Vagina (tissue), 2 donors: ENCODE results near the gene TIMP3. TPM values are rescaled to one million over a fixed set of nuclear protein-coding genes. Genes with fewer than 3 reads are reported as not detected.

Experiments
- DNase-seq, 2 donors: peaks; one replicate each; pipeline ENCODE4 v3.0.0-alpha.2; 2017; ENCODE audit errors: extremely low spot score in 2 of 2
- H3K27ac ChIP-seq: fragments of 200-600 bp; sonication (generic); one replicate; pipeline ENCODE4 v1.5.1; 2019
- H3K27me3 ChIP-seq: fragments of 200-600 bp; sonication (generic); one replicate; pipeline ENCODE4 v1.5.1; 2019
- H3K36me3 ChIP-seq, 2 donors: fragments of 200-600 bp; sonication (generic); one replicate each; pipeline ENCODE4 v1.5.1; 2017 to 2019
- H3K4me1 ChIP-seq: fragments of 200-600 bp; sonication (generic); one replicate; pipeline ENCODE4 v1.5.1; 2019
- H3K4me3 ChIP-seq, 2 donors: fragments of 200-600 bp; sonication (generic); 1 replicate in 1 of 2; 2 replicates in 1 of 2; pipeline ENCODE4 v1.5.1; 2016 to 2019
- H3K9me3 ChIP-seq: fragments of 200-600 bp; sonication (generic); one replicate; pipeline ENCODE4 v1.5.1; 2019
- CTCF ChIP-seq, 3 experiments: fragments of 450-650 bp in 2 of 3; fragments of 200-600 bp in 1 of 3; sonication (generic) in 1 of 3; IDR thresholded peaks; one replicate each; pipeline ENCODE4 v1.5.1; 2017 to 2019; ENCODE audit warnings: antibody characterized with exemption in 3 of 3, mild to moderate bottlenecking in 2 of 3, moderate library complexity in 2 of 3
- POLR2A ChIP-seq, 2 donors: fragments of 450-650 bp; IDR thresholded peaks; one replicate each; pipeline ENCODE4 v1.6.1; 2017; ENCODE audit warnings: antibody characterized with exemption in 2 of 2, mild to moderate bottlenecking in 2 of 2, moderate library complexity in 2 of 2
- POLR2AphosphoS5 ChIP-seq, 2 donors: sonication (generic); formaldehyde crosslinking; IDR thresholded peaks; one replicate each; pipeline ENCODE4 v1.9.0; 2017; ENCODE audit warnings: antibody characterized with exemption in 2 of 2, mild to moderate bottlenecking in 2 of 2, low read depth in 1 of 2; ENCODE audit not compliant: insufficient read depth in 1 of 2
- intact Hi-C: fragments of 100-400 bp; cut with DNase I; formaldehyde crosslinking; loops from one replicate; pipeline ENCODE4 v1.15.1; 2023
- total RNA-seq: library from RNA; depleted of rRNA; stranded (reverse); fragments of >200 nt; gene quantifications from one replicate; pipeline ENCODE4 v1.2.3, GENCODE V29; 2016

The TIMP3 gene
- total RNA-seq, 1 donor from 2014 or later = 262 TPM

DNA sequence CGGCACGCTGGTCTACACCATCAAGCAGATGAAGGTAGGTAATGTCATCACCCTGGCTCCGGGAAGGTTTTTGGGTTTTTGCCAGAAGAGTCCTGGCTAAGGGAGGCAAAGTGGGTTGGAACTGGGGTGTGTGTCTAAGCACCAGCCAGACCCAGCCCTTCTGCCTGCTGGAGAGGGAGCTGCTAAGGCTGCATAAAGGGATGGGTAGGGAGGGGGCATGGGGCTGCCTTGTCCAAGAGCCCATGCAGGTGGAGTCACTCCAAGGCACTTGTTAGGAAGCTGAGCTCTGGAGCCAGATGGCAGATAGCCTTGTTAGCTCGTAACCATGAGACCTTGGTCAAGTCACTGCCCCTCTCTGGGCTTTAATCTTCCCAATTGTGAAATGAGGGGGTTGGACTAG is 48.0 kb downstream of the TIMP3 start:
- Histone ChIP-seq H3K36me3 (peaks cover 0 to 30% of the 10 kb centered on the region in 2 donors), H3K4me1 (peaks cover 93% of the 10 kb centered on the region), H3K4me3 (no peak overlapping the region), H3K27me3 (no peaks in the 10 kb centered on the region), H3K27ac (peak overlapping the region; percentile 94), H3K9me3 (no peaks in the 10 kb centered on the region)
- TF ChIP-seq POLR2A (IDR thresholded peaks at IDR 0.05) = no peak
- peak in 1 of 2 donors; percentile 8 for TF ChIP-seq POLR2AphosphoS5 (IDR thresholded peaks at IDR 0.05; ENCODE audit: insufficient read depth in 1 of 2, low read depth in 1 of 2)
- intact Hi-C loops = no loop called here
- DNase-seq = no peak

GRCh38 chr22:32850157-32850556 is 48.7 kb downstream of the TIMP3 start:
- H3K4me3 ChIP-seq = no peak overlapping the region
- no peaks in the 10 kb centered on the region for H3K9me3 ChIP-seq
- H3K27me3 ChIP-seq = no peaks in the 10 kb centered on the region
- H3K4me1 ChIP-seq = peaks cover 86% of the 10 kb centered on the region
- intact Hi-C loops = loop anchor here (5.0 kb wide), 1 partner anchor 48 kb away; the partner anchor contains the start of gene TIMP3
- DNase-seq = no peak
- TF ChIP-seq POLR2AphosphoS5 (IDR thresholded peaks at IDR 0.05; ENCODE audit: insufficient read depth in 1 of 2, low read depth in 1 of 2) (no peak), POLR2A (IDR thresholded peaks at IDR 0.05) (no peak)
- peaks cover 0 to 37% of the 10 kb centered on the region in 2 donors for H3K36me3 ChIP-seq
- peak overlapping the region; percentile 94 for H3K27ac ChIP-seq

- Histone ChIP-seq H3K4me1 (peaks cover 79% of the 10 kb centered on the region), H3K27ac (peak overlapping the region; percentile 94), H3K36me3 (peaks cover 0 to 39% of the 10 kb centered on the region in 2 donors), H3K9me3 (no peaks in the 10 kb centered on the region), H3K27me3 (no peaks in the 10 kb centered on the region), H3K4me3 (no peak overlapping the region)
- peak; percentile 55 to 78 for TF ChIP-seq POLR2AphosphoS5 (IDR thresholded peaks at IDR 0.05; ENCODE audit: insufficient read depth in 1 of 2, low read depth in 1 of 2)
- no peak for TF ChIP-seq CTCF (IDR thresholded peaks at IDR 0.05)
- TF ChIP-seq POLR2A (IDR thresholded peaks at IDR 0.05) = no peak
- intact Hi-C loops = loop anchor here (5.0 kb wide), 1 partner anchor 49 kb away; the partner anchor contains the start of gene TIMP3
- no peak for DNase-seq
These were observed 49.3 kb downstream of the TIMP3 start for GRCh38 chr22:32850591-32851517.

GRCh38 chr22:32852395-32853251 is 51.1 kb downstream of the TIMP3 start:
- Histone ChIP-seq H3K27me3 (no peaks in the 10 kb centered on the region), H3K4me3 (no peak overlapping the region), H3K27ac (peak overlapping the region; percentile 94), H3K36me3 (peaks cover 0 to 46% of the 10 kb centered on the region in 2 donors), H3K9me3 (no peaks in the 10 kb centered on the region), H3K4me1 (peaks cover 62% of the 10 kb centered on the region)
- TF ChIP-seq POLR2AphosphoS5 (IDR thresholded peaks at IDR 0.05; ENCODE audit: insufficient read depth in 1 of 2, low read depth in 1 of 2) (peak in 1 of 2 donors; percentile 64), POLR2A (IDR thresholded peaks at IDR 0.05) (no peak), CTCF (IDR thresholded peaks at IDR 0.05) (no peak)
- intact Hi-C loops = loop anchor here (1.0 to 5.0 kb wide), 2 partner anchors 28 to 50 kb away; partner anchors contain the start of gene TIMP3
- DNase-seq = no peak

GRCh38 chr22:32853662-32854061 is 52.2 kb downstream of the TIMP3 start:
- Histone ChIP-seq H3K9me3 (no peaks in the 10 kb centered on the region), H3K27ac (peak overlapping the region; percentile 94), H3K27me3 (no peaks in the 10 kb centered on the region), H3K36me3 (peaks cover 0 to 54% of the 10 kb centered on the region in 2 donors), H3K4me1 (peaks cover 56% of the 10 kb centered on the region), H3K4me3 (no peak overlapping the region)
- DNase-seq = no peak
- TF ChIP-seq POLR2AphosphoS5 (IDR thresholded peaks at IDR 0.05; ENCODE audit: insufficient read depth in 1 of 2, low read depth in 1 of 2) (no peak), CTCF (IDR thresholded peaks at IDR 0.05) (no peak), POLR2A (IDR thresholded peaks at IDR 0.05) (no peak)
- intact Hi-C loops = loop anchor here (5.0 kb wide), 1 partner anchor 51 kb away; the partner anchor contains the start of gene TIMP3
